Ovary (tissue), 3 donors: ENCODE data around the gene ITSN1.

Experiments
- EP300 ChIP-seq: sonication (generic); formaldehyde crosslinking; IDR thresholded peaks from one replicate; pipeline ENCODE4 v1.6.1; 2017; ENCODE audit warnings: antibody characterized with exemption
- TF ChIP-seq, protein P1 (sequence below), 3 donors: fragments of 450-650 bp in 2 of 3; fragments of 200-600 bp in 1 of 3; IDR thresholded peaks; one replicate each; pipeline versions ENCODE4 v1.5.1 to v1.8.0; 2016 to 2022; ENCODE audit warnings: antibody characterized with exemption in 3 of 3, mild to moderate bottlenecking in 1 of 3
- donor health status: DM: no; HTN: no; CAD: no.

GRCh38 chr21:33685613-33686197 lies 43.4 kb downstream of the ITSN1 start:
- TF ChIP-seq, protein P1, sequence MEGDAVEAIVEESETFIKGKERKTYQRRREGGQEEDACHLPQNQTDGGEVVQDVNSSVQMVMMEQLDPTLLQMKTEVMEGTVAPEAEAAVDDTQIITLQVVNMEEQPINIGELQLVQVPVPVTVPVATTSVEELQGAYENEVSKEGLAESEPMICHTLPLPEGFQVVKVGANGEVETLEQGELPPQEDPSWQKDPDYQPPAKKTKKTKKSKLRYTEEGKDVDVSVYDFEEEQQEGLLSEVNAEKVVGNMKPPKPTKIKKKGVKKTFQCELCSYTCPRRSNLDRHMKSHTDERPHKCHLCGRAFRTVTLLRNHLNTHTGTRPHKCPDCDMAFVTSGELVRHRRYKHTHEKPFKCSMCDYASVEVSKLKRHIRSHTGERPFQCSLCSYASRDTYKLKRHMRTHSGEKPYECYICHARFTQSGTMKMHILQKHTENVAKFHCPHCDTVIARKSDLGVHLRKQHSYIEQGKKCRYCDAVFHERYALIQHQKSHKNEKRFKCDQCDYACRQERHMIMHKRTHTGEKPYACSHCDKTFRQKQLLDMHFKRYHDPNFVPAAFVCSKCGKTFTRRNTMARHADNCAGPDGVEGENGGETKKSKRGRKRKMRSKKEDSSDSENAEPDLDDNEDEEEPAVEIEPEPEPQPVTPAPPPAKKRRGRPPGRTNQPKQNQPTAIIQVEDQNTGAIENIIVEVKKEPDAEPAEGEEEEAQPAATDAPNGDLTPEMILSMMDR (IDR thresholded peaks at IDR 0.05): no peak
- no peak for TF ChIP-seq EP300
